Left renal pelvis (tissue), 4 donors: Measurements from ENCODE around the gene PGGHG. TPM values are rescaled to one million over a fixed set of nuclear protein-coding genes. Genes with fewer than 3 reads are reported as not detected.
A peak's percentile ranks its signal among the peaks of the same experiment; 100 is the strongest.
"Not testable (repeated sequence)": the region's sequence is repeated elsewhere in the genome, so short reads cannot be mapped to it uniquely, and the experiment has no call there.

Source experiments
- DNase-seq, 4 donors: peaks; one replicate each; pipeline ENCODE4 v3.0.0-alpha.2; 2013; ENCODE audit warnings: low read depth in 4 of 4, low spot score in 3 of 4
- polyA plus RNA-seq, 4 donors: library from polyadenylated mRNA; unstranded; fragments of 120-200 nt; gene quantifications; one replicate each; pipeline ENCODE4 v1.2.1, GENCODE V29; 2013; ENCODE audit not compliant: insufficient read length in 4 of 4

Gene PGGHG
- polyA plus RNA-seq, 4 donors: 8.3 to 25.1 (median 16.7) TPM

DNA sequence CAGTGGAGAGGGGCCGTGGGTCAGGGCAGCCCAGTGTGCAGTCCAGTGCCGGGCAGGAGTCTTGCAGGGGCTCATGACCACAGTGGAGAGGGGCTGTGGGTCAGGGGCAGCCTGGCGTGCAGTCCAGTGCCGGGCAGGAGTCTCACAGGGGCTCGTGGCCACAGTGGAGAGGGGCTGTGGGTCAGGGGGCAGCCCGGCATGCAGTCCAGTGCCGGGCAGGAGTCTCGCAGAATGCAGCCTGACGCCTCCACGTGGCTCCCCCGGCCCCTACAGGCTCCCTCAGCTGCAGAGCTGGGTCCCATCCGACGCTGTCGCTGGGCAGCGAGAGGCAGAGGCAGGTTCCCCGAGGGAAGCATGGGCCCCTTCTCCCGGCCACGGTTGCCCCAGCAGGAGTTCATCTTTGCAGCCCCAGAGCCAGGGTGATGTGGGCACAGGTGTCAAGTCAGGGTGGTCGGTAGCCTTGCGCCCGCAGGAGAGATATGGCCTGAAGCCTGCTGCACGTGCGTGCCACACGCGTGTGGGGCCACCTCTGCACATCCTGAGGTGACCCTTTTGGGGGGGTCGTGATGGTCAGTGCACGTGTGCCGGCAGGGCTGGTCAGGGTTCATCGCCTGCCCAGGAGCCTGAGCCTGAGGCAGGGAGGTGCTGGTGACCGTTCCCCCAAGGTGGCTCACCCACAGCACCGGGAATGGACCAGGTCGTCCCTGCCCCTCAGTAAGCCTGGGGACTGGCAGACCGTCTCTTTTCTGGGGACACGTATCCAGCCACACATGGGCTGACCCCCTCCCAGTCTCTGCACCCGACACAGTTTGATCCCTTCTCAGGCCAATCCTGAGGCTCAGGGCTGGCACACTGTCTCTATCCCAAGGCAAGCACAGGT is 7.5 kb downstream of the PGGHG start:
- DNase-seq: no peak

DNA sequence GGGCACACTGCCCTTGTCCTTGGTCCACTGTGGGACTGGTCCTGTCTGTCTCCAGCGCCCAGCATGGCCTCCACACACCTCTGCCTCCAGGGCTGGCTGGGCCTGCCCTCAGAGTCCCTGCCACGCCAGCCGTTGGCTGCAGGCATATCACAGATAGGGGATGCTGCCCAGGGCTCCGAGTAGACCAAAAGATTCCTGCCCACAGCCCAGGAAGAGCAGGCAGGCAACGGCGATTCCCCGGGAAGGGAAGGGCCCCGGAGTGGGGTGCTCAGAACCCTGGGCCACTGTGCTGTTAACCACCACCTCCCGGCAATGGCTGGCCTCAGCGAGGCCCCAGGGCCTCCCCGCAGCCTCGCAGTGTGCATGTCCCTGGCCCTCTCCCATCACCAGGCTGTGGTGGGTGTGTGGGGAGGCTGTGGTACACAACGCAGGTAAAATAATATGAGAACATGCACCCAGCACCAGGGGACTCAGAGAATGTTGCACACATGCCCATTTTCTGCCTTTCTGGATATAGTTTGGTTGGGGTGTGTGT is 8.2 kb downstream of the PGGHG start:
- no peak for DNase-seq

DNA sequence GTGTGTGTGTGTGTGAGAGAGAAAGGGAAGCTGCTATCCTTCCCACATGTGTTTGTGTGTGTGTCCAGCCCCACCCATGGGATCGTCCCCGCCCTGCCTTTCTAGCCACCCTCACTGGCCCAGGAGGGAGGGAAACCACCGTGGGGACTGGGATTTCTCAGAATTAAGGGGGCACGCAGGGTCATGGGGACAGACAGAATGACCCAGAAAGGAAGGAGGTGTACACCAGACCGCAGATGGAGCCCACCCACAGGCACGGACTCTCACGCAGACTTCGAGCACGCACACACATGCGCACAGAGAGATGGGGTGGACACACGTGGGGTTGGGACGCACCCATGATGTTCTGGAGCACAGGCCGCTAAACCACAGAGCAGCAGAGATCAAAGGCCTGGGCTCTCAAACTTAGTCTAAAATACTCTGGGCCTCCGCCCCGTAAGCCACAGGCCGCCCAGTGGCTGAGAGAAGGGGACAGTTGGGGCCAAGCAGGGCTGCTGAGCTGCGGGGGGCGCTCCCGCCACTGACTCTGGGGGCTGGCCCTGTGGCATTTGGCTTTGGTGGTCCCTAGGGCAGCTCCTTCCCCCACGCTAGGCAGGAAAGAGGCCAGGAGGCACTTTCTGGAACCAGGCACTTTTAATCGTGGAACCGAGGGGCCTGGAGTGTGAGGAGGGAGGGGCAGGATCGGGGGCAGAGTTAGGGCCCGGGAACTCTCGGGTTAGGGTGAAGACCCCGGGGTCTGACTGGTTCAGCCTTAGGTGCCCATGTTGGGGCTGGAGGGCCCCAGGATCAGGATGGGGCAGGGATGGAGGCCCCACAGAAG is 8.9 kb downstream of the PGGHG start:
- no peak for DNase-seq

DNA sequence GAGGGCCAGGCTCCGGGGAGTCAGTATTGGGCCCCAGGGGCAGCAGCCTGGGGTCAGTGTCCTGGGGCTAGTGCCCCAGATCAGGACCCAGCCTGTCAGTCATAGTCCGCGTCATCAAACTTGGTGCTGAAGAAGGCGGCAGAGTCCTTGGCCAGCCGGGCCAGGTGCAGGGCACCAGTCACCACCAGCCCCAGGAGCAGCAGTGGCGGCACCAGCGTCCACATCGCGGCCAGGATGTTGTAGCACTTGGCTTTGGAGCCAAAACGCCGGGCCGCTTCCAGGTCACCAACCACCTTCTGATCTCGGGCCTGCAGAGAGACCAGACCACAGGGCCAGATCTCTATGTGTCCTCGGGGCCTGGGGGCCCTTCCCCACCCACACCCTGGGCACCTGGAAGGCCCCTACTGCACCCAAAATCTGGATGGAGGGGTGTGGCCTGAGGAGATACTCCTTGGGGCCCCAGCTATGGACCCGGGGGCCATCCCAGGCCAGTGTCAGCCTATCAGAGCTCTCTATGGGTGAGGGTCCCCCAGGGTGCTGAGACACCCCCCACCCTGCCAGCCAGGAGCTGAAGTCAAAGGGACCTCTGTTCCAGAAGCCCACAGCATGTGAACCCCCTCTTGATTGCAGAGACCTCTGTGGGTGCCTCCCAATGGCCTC is 9.6 kb downstream of the PGGHG start:
- no peak for DNase-seq

DNA sequence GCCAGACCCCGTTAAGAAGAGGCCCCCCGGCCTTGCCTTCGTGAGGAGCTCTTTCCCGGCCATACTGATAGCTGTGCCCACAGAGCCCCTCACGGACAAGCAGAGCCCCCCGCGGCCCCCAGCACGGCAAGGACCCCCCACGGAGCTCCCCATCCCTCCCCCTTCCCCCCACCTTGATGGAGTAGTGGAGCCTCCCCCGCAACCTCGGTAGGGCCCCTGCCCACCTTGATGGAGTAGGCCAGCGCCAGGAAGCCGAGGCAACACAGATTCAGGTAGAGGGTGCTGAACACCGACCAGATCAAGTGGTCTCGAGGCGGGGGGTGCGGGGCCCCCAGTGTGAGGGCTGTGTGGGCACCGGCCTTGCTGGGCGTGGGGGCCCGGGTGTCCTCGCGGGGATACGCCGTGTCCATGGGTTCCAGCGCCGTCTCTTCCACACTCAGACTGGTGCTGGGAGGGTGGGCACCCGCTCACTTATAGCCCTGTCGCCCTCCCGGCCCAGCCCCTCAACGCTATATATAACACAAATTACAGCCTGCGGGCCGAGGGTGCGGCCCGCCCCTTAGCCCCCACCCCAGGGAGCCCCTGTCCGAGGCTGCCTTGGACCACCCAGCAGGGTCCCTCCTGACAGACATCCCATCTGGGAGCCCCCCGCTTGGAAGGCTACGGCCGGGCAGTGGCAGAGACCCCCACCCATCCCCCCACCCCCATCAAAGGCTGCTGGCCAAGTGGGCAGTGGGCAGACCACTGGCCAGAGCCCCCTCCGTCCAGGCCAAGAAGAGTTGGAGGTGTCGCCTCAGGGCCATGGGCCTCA is 10.4 kb downstream of the PGGHG start, which contains the start of gene IFITM5:
TSS of gene IFITM5 (minus strand) at position 446 of the 811 bp plus-strand sequence. CDS start at position 410, 36 bp downstream.
- DNase-seq: no peak

DNA sequence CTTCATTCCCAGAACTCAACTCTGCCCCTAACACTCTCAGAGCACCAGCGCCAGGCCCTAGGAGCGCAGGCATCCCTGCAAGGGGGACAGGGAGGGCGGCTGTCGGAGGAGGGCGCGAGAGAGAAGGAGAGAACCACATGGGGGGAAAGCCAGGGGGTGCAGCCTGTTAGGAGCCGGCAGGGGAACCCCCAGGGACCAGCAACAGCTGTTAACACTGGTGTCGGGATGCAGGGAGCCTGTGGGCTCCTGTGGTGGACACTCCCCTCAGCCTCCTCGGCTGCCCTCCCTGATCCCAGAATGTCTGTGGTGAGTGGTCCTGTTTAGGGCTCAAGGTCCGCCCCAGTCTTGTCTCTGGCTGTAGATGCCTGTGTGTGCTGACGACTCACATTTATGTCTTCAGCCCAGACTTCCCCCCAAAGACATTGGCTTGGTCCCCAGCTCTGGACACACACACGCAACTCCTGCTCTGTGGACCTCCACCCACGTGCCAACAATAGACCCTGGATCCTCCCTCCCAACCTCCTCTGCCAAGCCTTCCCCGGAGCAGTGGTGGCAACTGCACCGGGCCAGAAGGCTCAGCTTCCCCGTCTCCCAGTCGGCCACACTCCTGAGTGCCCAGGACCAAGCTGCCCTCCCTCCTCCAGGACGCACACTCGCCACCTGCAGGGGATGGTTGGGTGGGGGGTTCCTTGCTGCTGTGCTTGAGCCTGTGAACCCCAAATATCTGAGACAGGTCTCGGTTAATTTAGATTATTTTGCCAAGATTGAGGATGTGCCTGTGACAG is 11.2 kb downstream of the PGGHG start:
- DNase-seq: no peak

DNA sequence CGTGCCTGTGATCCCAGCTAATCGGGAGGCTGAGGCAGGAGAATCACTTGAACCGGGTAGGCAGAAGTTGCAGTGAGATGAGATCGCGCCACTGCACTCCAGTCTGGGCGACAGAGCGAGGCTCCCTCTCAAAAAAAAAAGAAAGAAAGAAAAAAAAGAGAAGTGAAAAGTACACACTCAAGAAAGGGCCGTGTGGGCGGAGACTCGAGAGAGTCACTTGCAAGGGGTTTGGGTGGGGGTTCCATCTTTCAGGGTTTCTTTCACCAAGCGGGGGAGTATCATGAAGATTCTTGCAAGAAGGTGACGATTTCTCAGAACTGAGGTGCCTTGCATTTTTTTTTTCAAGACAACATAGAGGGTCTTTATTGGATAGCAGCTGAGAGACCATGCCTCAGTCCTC is 14.4 kb downstream of the PGGHG start:
- DNase-seq: no peak

DNA sequence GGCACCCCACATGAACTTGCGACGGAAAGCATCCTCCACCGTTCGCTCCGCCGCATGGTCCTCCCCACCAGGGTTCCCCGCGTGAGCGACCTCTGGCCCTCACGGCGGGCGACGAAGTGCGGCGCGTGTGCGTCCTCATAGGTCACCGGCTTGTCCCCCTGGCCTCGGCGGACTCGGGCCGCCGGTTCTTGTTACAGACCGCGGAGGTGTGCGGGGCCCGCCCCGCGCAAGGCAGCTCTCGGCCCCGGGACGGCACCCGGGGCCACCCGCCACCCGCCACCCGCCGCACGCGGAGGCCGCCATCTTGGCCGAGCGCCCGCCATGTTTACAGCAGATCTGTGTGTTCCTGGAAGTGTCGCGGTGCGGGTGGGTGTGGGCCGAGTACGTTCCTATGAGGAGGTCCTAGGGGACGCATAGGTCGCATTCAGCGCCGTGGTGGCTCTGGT is 15.2 kb downstream of the PGGHG start:
- no peak for DNase-seq

DNA sequence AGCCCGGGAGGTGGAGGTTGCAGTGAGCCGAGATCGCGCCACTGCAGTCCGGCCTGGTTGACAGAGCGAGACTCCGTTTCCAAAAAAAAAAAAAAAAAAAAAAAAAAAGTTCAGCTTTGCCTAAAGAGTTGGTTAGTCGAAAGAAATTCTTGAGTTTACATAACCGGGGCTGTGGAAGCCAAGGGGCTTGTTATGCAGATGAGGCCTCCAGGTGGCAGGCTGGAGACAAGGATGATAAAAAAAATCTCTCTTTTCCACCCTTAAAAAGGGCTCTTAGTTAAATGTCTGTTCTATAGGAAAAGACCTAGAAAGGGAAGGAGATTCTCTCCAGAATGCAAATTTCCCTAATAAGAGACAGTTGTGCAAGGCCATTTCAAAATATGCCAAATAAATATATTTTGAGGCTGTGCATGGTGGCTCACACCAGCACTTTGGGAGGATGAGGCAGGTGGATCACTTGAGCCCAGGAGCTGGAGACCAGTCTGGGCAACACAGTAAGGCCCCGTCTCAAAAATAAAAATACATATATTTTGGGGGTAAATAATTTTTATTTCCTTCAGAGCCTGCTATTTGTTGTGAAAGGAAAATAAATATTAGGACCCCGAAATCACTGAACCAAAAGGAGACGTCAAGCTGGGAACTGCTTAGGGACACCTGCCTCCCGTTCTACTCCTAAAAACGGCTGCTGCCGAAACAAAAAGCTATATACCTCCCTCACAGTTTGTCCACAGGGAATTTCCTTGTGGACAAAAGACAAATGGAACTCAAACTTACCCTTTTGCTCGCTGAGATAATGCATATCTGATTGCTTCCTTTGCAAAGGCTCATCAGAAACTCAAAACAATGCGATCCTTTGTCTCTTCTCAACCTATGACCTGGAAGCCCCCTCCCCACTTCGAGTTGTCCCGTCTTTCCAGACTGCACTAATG is 16.3 kb downstream of the PGGHG start:
- peak in 2 of 4 donors; percentile 65 to 67 for DNase-seq

DNA sequence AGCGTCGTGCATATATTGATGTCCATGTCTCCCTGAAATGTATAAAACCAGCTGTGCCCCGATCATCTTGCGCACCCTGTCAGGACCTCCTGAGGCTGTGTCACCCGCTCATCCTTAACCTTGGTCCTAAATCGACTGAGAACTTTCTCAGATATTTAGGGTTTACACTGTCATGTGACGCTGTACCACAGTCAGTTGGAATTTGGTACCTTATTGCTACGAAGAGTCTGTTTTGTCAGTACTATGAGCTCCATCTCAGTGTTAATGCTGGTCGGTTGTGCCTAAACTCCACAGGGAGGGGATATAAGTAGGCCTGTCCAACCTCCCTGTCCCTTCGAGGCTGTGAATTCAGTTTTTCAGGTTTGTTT is 16.9 kb downstream of the PGGHG start:
- DNase-seq: no peak

DNA sequence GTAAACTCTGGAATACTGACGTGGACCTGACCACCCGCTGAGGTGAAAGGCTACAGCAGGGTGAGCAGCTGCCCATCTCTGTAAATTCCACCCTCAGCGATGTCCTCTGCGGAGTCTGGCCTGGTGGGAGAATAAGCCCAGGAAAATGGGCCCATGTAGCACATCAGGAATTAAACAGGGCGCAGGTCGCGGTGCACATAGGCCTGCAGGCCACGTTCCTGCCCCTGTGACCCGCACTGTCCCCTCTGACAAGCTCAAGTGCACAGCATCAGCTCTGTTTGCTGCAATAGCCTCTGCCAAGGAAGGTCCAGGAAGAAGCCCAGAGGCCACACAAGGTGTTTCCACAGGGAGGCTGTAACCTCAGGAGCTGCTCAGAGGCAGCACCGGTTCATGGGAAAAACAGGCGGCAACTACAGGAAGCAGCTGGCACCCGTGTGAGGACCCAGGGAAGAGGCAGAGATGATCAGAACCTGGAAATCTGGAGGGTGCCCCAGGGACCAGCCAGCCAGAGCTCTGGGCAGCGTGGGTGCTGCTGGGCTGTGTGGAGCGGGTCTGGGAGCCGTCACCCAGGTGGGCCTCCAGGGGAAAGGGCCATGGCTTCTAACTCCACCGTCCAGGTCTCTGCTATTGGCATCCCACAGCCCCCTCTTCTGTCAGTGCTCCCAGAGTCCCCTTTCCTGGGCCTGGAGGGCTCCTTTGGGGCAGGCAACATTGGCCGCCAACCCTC is 17.9 kb downstream of the PGGHG start:
- no peak for DNase-seq

DNA sequence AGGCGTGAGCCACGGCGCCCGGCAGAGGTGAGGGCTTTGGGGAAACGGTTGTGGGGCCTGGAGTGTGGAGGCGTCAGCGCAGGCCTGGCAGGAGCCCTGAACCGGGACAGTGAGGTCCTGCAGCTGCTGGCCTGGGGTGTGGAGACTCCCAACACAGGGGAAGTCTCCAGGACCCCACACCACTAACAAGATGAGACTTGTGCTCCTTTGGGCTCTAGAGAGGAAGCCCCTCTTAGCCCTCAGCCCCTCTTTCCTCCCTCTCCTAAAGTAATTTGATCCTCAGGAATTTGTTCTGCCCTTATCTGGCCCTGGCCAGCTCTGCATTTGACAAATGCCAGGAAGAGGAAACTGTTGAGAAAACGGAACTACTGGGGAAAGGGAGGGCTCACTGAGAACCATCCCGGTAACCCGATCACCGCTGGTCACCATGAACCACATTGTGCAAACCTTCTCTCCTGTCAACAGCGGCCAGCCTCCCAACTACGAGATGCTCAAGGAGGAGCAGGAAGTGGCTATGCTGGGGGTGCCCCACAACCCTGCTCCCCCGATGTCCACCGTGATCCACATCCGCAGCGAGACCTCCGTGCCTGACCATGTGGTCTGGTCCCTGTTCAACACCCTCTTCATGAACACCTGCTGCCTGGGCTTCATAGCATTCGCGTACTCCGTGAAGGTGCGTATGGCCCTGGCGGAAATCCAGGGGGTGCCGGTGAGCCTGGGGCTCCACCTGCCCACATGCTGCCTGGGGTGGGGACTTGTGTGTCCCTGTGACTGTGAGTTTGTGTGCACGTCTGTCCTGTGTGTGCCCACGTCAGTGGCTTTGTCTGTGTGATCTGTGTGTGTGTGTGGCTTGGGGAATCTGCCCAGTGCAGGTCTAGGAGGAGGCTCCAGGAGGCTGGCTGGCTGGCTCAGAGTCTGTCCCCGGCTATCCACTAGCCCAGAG is 19.1 kb downstream of the PGGHG start, which contains the start of gene IFITM2:
TSS of gene IFITM2 (plus strand) at position 51 of the 943 bp plus-strand sequence. CDS start at position 428, 377 bp downstream.
- DNase-seq: peak in 1 of 4 donors; percentile 83

DNA sequence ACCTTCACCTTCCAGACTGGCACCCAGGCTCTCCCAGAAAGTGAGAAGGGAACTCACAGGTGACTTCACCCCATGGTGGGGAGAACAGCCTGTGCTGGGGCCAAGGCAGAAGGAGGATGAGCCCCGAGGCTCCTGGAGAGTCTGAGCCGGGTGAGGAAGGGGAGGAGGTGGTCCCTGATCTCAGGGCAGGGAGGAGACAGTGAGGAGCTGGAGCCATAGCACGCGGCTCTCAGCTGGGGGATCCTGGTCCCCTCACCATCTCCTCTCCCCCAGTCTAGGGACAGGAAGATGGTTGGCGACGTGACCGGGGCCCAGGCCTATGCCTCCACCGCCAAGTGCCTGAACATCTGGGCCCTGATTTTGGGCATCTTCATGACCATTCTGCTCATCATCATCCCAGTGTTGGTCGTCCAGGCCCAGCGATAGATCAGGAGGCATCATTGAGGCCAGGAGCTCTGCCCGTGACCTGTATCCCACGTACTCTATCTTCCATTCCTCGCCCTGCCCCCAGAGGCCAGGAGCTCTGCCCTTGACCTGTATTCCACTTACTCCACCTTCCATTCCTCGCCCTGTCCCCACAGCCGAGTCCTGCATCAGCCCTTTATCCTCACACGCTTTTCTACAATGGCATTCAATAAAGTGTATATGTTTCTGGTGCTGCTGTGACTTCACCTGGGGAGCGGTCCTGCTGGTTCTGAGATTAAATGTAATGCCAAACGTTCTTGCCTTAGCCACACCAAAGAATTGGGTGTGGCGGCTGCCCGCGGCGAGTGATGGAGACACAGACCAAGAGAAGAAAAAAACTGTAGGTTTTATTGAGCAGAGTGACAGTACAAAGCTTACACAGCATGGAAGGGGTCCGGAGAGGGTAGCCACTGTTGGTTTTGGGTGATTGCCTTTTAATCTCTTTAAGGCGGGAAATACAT is 20.1 kb downstream of the PGGHG start:
- DNase-seq: not testable (repeated sequence)

DNA sequence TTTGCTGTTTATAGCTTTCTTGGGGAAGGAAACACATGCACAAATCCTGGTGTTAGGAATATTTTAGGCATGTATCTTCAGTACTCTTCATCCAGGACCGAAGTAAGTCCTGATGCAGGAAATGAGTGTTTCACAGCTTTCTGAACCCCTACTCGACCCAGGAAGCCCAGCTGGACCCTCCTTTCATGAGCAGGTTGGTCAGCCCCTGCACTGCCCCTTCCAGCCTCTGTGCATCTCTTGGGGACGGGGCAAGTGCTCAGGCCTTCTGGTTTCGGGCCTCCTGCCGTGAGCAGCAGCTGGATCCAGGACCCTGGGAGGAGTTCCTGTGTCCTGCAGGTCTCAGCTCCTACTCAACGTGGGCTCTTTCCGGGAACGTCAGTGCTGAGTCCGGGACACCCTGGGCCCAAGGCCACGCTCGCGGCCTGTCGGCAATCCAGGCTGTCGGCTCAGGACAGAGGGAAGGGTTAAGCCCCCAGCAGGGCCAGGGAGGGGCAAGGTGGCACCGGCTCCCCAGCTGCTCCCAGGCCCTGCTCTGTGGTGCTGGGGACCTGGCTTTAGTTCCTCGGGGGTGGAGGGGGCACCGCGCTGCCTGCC is 21.1 kb downstream of the PGGHG start:
- DNase-seq: not testable (repeated sequence)
